GM12873 (cell line): ENCODE results near the gene WFIKKN2.

Source experiments
- CTCF ChIP-seq: IDR thresholded peaks from 2 replicates; pipeline ENCODE4 v1.5.1; 2012; ENCODE audit warnings: low read depth, mild to moderate bottlenecking, moderate library complexity, low read length, control low read depth; ENCODE audit not compliant: insufficient read depth; ENCODE audit errors: missing control alignments

Gene WFIKKN2

GRCh38 chr17:50815400-50815799 is 20.0 kb upstream of the WFIKKN2 start:
- TF ChIP-seq CTCF: no peak

- TF ChIP-seq CTCF: no peak
Measured at GRCh38 chr17:50816271-50816670, 19.1 kb upstream of the WFIKKN2 start.

GRCh38 chr17:50816771-50817751 is 18.3 kb upstream of the WFIKKN2 start:
- peak; percentile 86 for TF ChIP-seq CTCF

- no peak for TF ChIP-seq CTCF
Measured at GRCh38 chr17:50817838-50818237, 17.5 kb upstream of the WFIKKN2 start.

GRCh38 chr17:50818261-50818660 is 17.1 kb upstream of the WFIKKN2 start:
- TF ChIP-seq CTCF: no peak

- no peak for TF ChIP-seq CTCF
Measured at GRCh38 chr17:50818921-50819657, 16.3 kb upstream of the WFIKKN2 start.

- TF ChIP-seq CTCF: no peak
Measured at GRCh38 chr17:50820651-50821050, 14.7 kb upstream of the WFIKKN2 start.
